Tibial nerve (tissue), 4 donors: ENCODE results near the gene SMCO4. TPM values are rescaled to one million over a fixed set of nuclear protein-coding genes. Genes with fewer than 3 reads are reported as not detected.

ENCODE experiments used
- DNase-seq, 2 donors: peaks; one replicate each; pipeline ENCODE4 v3.0.0-alpha.2; 2019; ENCODE audit warnings: low spot score in 2 of 2
- H3K27ac ChIP-seq, 4 donors: fragments of 200-600 bp; sonication (generic) in 3 of 4; one replicate each; pipeline ENCODE4 v1.5.1; 2017 to 2019; ENCODE audit warnings: mild to moderate bottlenecking in 1 of 4
- H3K27me3 ChIP-seq, 2 donors: fragments of 200-600 bp; sonication (generic) in 1 of 2; one replicate each; pipeline versions ENCODE4 v1.5.1 to v1.6.0; 2017 to 2019
- H3K36me3 ChIP-seq, 3 donors: fragments of 200-600 bp; sonication (generic); one replicate each; pipeline ENCODE4 v1.5.1; 2018 to 2019
- H3K4me1 ChIP-seq, 4 donors: fragments of 200-600 bp; sonication (generic) in 3 of 4; one replicate each; pipeline ENCODE4 v1.5.1; 2017 to 2019
- H3K4me3 ChIP-seq, 4 donors: fragments of 200-600 bp; sonication (generic) in 3 of 4; one replicate each; pipeline ENCODE4 v1.5.1; 2017 to 2019; ENCODE audit warnings: mild to moderate bottlenecking in 1 of 4, moderate library complexity in 1 of 4
- H3K9me3 ChIP-seq, 4 donors: fragments of 200-600 bp; sonication (generic) in 3 of 4; one replicate each; pipeline ENCODE4 v1.5.1; 2017 to 2019
- EP300 ChIP-seq, 2 donors: sonication (generic); formaldehyde crosslinking; IDR thresholded peaks; one replicate each; pipeline ENCODE4 v1.6.1; 2017; ENCODE audit warnings: antibody characterized with exemption in 2 of 2, mild to moderate bottlenecking in 1 of 2
- POLR2A ChIP-seq, 2 donors: fragments of 450-650 bp; IDR thresholded peaks; one replicate each; pipeline ENCODE4 v1.6.1; 2017; ENCODE audit warnings: antibody characterized with exemption in 2 of 2, mild to moderate bottlenecking in 2 of 2, moderate library complexity in 2 of 2
- WGBS, 2 donors: methylation state at CpG; one replicate each; pipeline ENCODE4 v1.1.5; 2018; 5-methylcytosine and 5-hydroxymethylcytosine counted together
- total RNA-seq, 4 donors: library from RNA; depleted of rRNA; stranded (reverse); fragments of >200 nt; gene quantifications; one replicate each; pipeline ENCODE4 v1.1.0, GENCODE V29; 2016
- TF ChIP-seq, protein P1 (sequence below), 5 experiments: fragments of 200-600 bp in 3 of 5; fragments of 450-650 bp in 2 of 5; sonication (generic) in 3 of 5; IDR thresholded peaks; one replicate each; pipeline ENCODE4 v1.5.1; 2016 to 2019; ENCODE audit warnings: antibody characterized with exemption in 5 of 5, mild to moderate bottlenecking in 3 of 5, moderate library complexity in 2 of 5

SMCO4 gene
- total RNA-seq, 4 donors from 2014 or later, result 3.7 to 13.8 (median 7.6) TPM

GRCh38 chr11:93574638-93575220 is 31.5 kb upstream of the SMCO4 start:
- Histone ChIP-seq H3K9me3 (peaks cover 0 to 11% (median 0%) of the 10 kb centered on the region in 4 donors), H3K36me3 (no peaks in the 10 kb centered on the region), H3K4me3 (no peak overlapping the region), H3K27me3 (no peaks in the 10 kb centered on the region), H3K4me1 (no peaks in the 10 kb centered on the region), H3K27ac (no peak overlapping the region)
- WGBS, 2 donors, result 94% methylated on average over 2 of the region's 2 CpGs
- no peak for DNase-seq
- TF ChIP-seq EP300 (IDR thresholded peaks at IDR 0.05) (no peak), POLR2A (IDR thresholded peaks at IDR 0.05) (no peak)
- TF ChIP-seq, protein P1, sequence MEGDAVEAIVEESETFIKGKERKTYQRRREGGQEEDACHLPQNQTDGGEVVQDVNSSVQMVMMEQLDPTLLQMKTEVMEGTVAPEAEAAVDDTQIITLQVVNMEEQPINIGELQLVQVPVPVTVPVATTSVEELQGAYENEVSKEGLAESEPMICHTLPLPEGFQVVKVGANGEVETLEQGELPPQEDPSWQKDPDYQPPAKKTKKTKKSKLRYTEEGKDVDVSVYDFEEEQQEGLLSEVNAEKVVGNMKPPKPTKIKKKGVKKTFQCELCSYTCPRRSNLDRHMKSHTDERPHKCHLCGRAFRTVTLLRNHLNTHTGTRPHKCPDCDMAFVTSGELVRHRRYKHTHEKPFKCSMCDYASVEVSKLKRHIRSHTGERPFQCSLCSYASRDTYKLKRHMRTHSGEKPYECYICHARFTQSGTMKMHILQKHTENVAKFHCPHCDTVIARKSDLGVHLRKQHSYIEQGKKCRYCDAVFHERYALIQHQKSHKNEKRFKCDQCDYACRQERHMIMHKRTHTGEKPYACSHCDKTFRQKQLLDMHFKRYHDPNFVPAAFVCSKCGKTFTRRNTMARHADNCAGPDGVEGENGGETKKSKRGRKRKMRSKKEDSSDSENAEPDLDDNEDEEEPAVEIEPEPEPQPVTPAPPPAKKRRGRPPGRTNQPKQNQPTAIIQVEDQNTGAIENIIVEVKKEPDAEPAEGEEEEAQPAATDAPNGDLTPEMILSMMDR (IDR thresholded peaks at IDR 0.05), result no peak

DNA sequence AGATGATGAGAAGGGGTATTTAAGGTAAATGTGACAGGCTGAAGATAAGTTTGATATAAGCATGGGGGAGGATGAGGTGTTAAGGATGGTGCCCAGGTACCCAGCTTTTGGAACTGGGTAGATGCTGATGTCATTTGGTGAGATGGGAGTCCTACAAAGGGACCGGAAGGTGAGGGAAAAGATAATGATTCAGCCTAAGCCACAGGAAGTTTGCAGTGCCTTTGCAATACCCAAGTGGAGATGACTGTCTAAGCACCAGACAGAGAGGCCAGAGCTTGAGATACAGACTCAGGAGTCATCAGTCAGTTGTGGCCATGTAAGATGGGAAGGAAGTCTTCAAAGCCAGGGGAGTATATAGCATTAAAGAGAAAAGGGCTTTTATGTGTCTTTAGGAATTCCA is 30.0 kb upstream of the SMCO4 start:
- no peak for DNase-seq
- Histone ChIP-seq H3K27ac (no peak overlapping the region), H3K4me3 (no peak overlapping the region), H3K27me3 (no peaks in the 10 kb centered on the region), H3K9me3 (no peaks in the 10 kb centered on the region), H3K36me3 (no peaks in the 10 kb centered on the region), H3K4me1 (no peaks in the 10 kb centered on the region)
- 89 to 100% methylated on average over 1 of the region's 1 CpG for WGBS, 2 donors
- no peak for TF ChIP-seq POLR2A (IDR thresholded peaks at IDR 0.05)
- TF ChIP-seq, protein P1 (IDR thresholded peaks at IDR 0.05), result no peak

DNA sequence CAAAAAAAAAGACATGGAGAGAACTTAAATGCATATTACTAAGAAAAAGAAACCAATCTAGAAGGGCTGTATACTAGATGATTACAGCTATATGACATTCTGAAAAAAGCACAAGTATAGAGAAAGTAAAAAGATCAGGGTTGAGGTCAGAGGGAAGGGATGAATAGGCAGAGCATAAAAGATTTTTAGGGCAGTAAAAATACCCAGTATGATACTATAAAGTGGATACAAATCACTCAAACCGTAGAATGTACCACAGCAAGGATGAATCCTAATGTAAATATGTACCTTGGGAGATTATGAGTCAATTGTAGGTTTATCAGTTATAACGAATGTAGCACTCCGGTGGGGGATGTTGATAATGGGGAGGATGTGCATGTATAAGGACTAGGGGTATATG is 29.4 kb upstream of the SMCO4 start:
- Histone ChIP-seq H3K36me3 (no peaks in the 10 kb centered on the region), H3K27ac (no peak overlapping the region), H3K27me3 (no peaks in the 10 kb centered on the region), H3K4me1 (peaks cover 0 to 4% (median 1%) of the 10 kb centered on the region in 4 donors), H3K9me3 (no peaks in the 10 kb centered on the region), H3K4me3 (no peak overlapping the region)
- no peak for DNase-seq
- WGBS, 2 donors, result 74 to 83% methylated on average over 3 of the region's 3 CpGs
- TF ChIP-seq EP300 (IDR thresholded peaks at IDR 0.05), result no peak
- TF ChIP-seq, protein P1 (IDR thresholded peaks at IDR 0.05), result no peak
- no peak for TF ChIP-seq POLR2A (IDR thresholded peaks at IDR 0.05)

GRCh38 chr11:93572171-93572570 is 29.0 kb upstream of the SMCO4 start:
- Histone ChIP-seq H3K9me3 (no peaks in the 10 kb centered on the region), H3K36me3 (no peaks in the 10 kb centered on the region), H3K27ac (no peak overlapping the region), H3K27me3 (no peaks in the 10 kb centered on the region), H3K4me1 (peaks cover 0 to 7% (median 2%) of the 10 kb centered on the region in 4 donors), H3K4me3 (no peak overlapping the region)
- WGBS, 2 donors, result 64 to 85% methylated on average over 1 of the region's 1 CpG
- TF ChIP-seq EP300 (IDR thresholded peaks at IDR 0.05) (no peak), POLR2A (IDR thresholded peaks at IDR 0.05) (no peak)
- TF ChIP-seq, protein P1 (IDR thresholded peaks at IDR 0.05), result no peak
- DNase-seq, result no peak

GRCh38 chr11:93571612-93572011 is 28.4 kb upstream of the SMCO4 start:
- H3K4me1 ChIP-seq, result peaks cover 0 to 11% (median 2%) of the 10 kb centered on the region in 4 donors
- H3K27me3 ChIP-seq, result no peaks in the 10 kb centered on the region
- no peak overlapping the region for H3K27ac ChIP-seq
- no peaks in the 10 kb centered on the region for H3K36me3 ChIP-seq
- no peak for DNase-seq
- no peak for TF ChIP-seq POLR2A (IDR thresholded peaks at IDR 0.05)
- TF ChIP-seq EP300 (IDR thresholded peaks at IDR 0.05), result no peak
- TF ChIP-seq, protein P1 (IDR thresholded peaks at IDR 0.05), result no peak
- no peak overlapping the region for H3K4me3 ChIP-seq
- 85 to 87% methylated on average over 7 of the region's 7 CpGs for WGBS, 2 donors
- no peaks in the 10 kb centered on the region for H3K9me3 ChIP-seq
